GM19455 (cell line): ENCODE data around the gene ACSF2.

Experiments used
- ATAC-seq: cut with Tn5 transposase; IDR thresholded peaks from one replicate; pipeline ENCODE4 v1.9.1; 2021; ENCODE audit not compliant: unreplicated experiment

ACSF2 gene

DNA sequence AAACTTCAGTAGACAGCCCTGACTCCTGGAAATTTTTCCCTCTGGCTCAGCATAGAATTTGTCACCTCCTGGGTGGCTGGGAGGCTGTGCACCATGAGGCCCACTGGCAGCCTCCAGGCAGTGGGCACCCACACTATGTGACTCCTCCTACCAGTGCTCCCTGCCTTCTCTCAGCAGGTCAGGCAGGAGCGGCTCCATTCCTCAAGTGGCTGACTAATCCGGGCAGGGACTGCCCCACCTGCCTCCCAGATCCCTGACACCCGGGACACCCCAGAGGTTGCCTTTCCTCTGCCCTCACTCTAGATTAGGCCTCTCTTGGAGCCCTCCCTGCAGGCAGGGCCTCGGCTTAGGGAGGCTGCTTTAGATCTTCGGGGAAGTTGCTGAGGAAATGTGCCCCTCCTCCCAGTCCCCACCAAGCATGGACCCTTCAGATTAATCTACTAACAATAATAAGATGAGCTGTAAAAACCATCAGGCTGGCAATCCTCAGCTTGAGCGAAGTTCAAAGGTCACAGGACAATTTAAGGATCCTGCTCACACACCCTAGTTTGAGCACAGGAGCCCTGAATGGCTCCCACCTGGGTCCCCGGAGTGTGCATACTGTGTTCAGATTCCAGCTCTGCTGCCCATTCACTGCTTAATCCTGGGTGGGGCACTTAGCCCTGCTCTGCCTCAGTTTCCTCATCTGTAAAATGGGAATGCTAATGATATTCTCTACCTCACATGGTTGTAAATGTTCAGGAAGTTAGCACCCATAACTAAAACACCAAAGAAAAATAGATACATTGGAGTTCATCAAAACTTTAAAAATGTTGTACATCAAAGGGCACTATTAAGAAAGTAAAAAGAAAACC lies 72.2 kb downstream of the ACSF2 start:
- ATAC-seq, result no peak

DNA sequence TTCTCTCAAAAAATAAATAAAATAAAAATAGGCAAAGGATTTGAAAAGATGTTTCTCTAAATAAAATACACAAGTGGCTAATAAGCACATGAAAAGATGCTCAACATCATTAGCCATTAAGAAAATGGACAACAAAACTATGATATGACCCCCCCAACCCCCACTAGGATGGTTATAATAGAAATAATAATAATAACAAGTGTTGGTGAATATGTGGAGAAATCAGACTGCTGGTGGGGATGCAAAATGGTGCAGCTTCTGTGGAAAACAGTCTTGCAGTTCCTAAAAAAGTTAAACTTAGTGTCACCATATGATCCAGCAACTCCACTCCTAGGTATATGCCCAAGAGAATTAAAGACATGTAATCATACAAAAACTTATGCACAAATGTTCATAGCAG lies 73.3 kb downstream of the ACSF2 start:
- ATAC-seq, result no peak

DNA sequence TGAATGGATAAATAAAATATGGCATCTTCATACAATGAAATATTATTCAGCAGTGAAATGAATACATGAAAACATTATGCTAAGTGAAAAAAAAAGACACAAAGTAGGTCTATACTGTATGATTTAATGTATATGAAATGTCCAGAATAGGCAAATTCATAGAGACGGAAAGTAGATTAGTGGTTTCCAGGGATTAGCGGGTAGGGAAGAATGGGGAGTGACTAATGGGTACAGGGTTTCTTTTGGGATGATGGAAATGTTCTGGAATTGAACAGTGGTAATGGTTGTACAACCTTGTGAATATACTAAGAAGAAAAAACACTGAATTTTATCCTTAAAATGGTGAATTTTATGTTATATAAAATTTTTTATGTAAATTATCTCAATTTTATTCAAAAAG lies 73.7 kb downstream of the ACSF2 start:
- ATAC-seq, result no peak

DNA sequence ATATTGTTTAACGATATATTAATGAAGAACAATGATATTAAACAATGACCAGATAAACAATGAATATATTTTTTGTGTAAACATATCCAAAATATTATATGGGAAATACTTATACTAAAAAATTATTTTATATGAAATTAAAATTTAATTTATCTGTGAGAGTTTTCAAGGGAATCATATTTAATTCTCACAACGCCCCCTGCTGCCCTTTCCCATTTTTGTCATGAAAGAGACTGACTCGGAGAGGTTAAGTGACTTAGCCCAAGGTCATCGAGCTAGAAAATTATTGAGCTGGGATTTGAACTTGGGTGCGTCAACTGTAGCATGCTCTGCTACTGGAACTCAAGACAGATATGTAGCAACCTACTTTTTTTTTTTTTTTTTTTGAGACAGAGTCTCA lies 75.0 kb downstream of the ACSF2 start:
- ATAC-seq, result no peak

DNA sequence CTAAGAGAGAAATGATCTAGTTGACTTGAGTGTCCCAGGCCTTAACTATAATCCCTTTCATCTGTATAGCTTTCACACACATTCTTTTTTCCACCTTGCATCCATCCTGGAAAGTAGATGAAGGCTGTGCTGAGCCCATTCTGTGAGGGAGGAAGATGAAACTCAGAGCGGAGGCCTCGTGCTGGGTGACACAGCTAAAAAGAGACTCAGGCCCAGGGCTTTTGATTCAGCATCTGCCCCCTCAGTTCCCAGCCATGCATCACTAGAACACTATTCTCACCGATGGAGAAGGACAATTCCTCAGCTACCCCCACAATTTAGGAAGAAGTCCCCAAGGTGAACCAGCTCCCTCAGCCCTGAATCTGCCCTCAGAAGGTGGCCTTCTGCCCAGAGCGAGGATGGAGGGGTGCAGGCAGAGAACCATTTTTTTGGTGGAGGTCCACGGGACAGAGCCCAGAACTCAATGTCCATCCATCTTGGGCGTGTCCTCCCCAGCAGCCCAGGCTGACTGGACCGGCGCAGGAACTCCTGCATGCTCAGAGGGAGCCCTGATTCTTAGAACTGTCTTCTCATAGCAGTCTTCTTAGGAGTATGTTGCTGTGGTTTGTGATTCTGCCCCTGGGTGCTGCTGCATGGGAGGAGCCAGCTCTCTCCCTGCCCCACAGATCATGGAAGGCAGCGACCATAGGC lies 76.4 kb downstream of the ACSF2 start:
- ATAC-seq, result no peak

DNA sequence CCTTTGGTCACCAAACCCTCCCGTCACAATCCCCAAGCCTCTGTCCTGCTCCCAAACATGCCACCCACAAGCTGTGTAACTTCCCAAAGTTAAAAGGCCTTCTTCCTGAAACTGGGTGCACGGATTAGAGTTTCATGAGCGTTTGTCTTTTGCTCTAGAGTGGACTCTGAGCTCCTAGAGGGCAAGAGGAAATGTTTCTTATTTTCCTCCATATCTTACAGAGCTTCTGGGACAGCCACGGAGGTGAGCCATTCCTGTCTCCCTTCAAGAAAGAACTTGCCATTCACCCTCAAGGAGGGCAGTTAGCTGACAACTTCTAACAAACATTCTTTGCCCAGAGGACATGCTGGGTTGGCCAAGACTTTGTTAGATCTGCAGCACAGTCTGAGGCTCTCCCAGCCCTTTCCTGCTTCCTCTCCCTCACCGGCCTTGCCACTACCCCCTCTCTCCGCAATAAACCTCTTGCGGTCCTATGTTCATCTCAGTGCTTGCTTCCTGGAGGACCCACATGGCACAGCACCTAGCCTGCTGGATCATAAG lies 79.6 kb downstream of the ACSF2 start:
- no peak for ATAC-seq

DNA sequence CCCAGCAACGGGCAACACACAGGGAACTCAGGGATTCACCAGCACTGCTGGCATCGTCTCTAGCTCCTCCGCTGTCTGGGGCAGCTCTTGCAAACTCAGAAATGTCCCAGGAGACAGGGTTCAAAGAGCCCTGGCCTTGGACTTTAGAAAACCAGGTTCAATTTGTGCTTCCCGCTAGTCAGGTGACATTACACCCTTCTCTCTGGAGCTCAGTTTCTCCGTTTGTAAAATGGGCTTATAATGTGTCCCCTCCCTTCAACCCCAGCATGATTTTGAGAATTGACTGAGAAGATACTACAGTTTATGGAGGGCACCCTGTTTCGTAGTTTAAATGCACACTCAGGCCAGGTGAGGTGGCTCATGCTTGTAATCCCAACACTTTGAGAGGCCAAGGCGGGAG lies 80.3 kb downstream of the ACSF2 start:
- ATAC-seq, result no peak

DNA sequence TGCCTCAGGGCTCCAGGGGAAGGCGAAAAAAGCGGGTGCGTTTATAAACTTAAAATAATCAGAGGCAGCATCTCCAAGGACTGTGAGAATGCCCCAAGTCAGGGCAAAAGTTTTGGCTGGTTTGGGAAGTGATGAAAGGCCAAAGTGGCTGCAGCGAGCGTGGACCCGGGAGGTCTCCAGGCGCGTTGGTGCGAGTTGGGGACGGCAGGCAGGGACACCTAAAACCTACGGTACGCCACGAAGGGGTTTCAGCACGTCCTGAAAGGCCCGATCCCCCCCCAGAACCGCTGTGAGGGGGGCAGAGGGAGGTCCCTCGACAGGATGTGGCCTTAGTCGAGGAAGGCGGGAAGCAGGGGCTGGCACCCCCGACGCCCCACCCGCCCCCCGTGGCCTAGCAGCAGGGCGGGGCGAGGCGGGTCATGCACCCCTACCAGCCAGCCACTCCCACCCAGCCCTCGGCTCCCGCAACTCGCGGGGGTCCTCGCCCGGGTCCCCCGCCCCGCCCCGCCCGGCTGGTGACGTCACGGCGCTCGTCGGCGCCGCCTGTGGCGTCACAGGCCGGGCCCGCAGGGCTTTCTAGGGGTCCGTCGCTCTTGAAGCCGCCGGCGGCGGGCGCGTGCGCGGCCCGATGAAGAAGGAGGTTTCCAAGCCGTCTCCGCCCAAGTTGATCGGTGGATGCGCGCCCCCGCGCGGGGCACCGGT lies 82.0 kb downstream of the ACSF2 start, which contains the start of gene MYCBPAP:
MYCBPAP (plus strand) TSS at position 569 of the 702 bp plus-strand sequence. CDS start 236 bp downstream, outside the sequence.
- no peak for ATAC-seq

DNA sequence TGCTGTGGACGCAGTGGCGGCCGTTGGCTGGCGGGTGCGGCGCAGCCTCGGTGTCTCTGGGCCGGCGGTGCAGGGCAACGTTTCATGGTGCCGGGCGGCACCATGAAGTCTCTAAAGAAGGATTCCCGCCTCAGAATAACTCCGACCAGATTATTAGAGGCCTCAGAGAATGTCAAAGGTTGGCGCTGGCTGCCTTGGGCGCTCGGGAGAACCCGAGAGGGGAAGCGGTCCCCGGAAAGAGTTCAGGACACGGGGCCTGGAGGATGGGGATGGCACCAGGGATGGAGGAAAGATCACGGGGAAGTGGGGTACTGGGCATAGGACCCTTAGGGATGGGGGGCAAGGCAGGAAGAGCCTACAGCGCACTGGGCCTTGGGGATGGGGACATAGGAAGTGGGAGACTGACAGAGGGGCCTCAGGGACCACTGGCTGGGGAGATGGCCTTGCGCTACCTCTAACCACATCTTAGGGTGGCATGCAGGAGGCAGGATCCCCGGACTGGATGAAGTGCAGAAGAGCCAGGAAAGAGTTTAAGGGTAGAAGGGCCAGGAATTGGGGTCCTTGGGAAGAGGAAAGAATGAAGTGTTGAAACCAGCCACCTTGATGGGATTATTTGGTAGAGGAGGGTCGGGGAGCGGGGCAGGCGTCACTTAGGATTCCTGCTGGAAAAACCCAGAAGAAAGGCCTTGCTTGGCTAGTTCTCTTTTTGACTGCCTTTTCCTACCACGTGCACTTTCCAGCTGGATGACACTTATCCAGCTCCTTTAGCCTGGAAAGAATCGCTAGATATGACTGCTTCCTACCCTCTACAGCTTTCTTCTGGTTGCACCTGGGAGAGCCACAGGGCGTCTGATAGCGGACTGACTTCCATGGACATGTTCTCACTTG lies 82.8 kb downstream of the ACSF2 start:
- ATAC-seq, result no peak

DNA sequence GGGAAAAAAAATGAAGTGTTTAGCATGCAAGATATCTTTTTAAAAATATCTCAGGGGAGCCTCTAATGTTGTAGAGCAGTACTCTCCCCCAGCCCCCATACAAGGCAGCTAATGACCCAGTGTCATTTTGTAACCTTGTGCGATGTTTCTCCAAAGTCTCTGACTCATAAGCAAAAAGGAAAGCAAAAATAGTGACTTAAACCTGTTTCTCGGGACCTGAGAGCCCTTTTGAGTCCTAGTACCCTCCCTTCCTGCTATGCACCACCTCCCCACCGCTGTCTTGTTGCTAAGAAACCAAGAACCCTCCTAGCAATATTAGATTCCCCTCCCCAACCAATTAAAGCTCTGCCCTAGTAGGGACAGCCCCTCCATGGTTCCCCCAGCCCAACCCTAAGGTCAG lies 85.0 kb downstream of the ACSF2 start:
- peak; percentile 78 for ATAC-seq

DNA sequence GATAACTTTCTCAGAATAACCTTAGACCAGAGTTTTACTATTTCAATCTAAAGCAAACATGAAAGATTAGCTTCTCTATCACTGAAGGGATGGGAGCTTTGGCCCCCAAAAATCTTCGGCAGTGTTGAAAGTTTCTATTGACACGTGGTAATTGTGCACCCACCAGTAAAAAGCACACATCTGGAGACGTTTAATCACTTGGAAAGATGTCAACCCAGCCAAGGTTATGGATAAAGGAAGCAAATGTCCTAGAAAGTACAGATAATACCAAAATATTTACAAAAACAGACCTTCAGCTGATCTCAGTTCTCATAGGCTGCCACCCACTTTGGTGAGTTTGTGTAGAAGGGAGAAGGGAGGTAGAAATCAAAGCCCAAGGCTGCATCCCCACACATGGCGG lies 87.5 kb downstream of the ACSF2 start:
- no peak for ATAC-seq

DNA sequence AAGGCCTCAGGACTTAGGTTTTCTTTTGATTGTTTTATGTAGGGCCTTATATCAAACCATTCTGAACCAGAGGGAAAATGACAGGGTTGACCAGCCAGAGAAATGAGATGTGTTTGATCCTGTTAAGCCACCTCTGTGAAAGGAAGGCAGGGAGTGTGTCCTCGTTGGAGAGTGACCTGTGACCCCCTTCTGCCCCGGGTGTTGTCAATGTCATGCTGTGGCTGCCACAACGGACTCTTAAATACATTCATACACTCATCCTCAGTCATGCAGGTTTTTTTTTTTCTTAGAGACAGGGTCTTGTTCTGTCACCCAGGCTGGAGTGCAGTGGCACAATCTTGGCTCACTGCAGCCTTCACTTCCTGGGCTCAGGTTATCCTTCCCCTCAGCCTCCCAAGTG lies 88.4 kb downstream of the ACSF2 start:
- no peak for ATAC-seq

DNA sequence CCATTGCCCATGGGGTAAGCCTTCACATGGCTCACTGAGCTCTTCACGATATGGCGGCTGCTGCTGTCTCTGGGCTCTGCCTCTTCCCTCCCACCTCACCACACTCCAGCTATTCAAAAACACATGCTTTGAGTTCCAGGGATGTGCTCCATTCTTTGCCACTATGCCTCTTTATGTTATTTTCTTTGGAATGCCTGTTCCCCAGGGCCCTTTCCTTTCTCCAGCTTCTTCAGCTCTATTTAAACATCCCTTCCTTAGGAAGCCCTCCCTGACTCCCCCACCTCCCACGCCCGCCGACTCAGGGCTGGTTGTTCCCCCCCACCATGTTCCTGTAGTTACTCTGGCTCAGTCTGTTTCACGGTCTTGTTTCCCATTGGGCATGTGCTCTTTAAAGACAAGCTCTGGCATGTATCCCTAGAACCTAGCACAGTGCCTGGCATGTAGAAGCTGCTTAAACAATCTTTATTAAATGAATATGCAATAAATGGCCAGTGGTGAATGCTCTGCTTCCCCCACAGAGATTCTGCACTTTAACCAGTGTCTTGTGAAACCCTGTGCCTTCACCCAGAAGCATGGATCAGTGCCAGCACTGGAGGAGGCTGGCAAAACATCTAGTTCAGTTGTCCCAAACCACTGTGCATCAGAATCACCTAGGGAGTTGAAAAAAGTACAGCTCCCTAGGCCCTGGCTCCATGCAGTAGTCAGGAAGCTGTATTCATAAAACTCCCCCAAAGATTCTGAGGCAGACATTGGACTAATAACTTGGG lies 89.1 kb downstream of the ACSF2 start:
- ATAC-seq, result no peak

DNA sequence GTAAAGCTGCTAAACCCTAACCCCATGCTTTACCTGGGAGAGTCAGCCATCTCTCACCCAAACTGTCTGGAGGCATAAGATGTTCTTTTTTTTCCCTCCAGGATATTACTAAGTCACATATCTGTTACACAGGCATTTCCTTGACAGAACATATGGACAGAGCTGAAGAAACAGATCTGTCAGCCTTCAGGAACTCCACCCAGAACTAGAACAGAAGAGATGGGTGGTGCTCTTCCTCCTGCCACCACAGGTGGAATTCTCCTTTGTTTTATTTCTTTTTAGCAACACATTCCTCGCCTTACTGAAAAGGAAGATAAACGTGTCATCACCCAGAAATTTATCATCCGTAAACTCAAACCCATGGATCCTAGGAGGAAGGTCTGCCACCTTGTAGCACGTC lies 91.0 kb downstream of the ACSF2 start:
- no peak for ATAC-seq

DNA sequence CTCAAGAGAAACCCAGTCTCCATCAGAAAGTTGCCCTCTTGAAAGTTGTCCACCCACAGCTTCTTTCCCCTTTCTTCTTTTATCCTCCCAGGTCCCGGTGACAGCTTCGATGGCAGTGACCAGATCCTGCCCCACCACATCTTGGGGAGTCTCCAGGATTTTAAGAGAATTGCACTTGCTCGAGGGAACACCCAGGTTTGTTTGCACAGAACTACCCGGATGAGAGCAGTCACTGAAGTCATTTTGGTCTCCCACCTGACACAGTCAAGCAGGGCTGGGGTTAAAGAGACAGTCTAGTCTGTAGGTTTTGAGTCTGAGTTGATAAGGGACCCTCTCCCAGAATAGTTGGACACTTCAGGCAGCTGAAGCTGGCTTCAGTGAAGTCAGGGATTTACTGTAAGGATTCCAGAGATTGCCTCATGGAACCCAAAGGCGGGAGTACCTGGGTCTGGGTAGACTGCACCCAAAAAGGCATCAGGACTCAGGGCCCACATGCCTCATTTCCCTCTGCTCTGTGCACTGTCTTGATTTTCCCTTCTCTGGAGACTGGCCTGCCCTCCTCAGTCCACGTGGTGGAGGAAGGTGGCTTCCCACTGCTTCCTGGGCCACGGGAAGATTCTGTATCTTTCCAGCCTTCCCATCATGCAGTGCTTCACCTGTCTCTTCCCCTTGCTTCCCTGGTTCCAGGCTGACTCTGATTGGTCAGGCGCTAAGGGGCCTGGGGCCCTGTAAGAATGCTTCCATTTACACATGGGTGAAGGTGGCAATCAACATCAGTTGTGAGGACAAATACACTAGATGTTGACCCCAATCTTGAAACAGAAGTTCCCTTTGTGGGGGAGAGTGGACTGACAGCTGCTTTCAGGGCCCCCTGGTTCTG lies 91.7 kb downstream of the ACSF2 start:
- no peak for ATAC-seq

DNA sequence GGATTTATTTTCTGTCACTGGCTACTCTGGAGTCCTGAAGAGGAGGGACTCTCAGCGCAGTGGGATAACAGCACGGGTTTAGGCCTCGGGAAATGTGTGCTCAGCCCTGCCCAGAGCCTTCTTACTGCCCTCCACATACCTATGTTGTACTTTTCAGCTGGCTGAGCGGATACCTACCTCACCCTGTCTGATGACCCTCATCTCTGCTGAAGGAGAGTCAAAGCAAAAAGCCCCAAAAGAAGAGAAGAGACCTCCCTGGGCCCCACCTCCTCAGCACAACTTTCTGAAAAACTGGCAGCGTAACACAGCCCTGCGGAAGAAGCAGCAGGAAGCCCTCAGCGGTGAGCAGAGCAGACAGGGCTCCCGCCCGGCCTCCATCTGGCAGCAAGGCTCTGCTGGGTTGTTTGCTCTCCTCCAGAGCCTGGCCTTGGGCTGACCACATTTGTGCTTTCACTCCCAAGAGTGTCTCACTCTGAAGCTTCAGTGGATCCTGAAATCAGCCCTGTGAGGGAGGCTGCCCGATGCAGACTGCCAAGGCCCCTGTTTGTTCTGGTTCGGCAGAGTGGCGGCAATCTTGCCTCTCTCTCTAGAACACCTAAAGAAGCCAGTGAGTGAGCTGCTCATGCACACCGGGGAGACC lies 92.5 kb downstream of the ACSF2 start:
- ATAC-seq, result no peak

DNA sequence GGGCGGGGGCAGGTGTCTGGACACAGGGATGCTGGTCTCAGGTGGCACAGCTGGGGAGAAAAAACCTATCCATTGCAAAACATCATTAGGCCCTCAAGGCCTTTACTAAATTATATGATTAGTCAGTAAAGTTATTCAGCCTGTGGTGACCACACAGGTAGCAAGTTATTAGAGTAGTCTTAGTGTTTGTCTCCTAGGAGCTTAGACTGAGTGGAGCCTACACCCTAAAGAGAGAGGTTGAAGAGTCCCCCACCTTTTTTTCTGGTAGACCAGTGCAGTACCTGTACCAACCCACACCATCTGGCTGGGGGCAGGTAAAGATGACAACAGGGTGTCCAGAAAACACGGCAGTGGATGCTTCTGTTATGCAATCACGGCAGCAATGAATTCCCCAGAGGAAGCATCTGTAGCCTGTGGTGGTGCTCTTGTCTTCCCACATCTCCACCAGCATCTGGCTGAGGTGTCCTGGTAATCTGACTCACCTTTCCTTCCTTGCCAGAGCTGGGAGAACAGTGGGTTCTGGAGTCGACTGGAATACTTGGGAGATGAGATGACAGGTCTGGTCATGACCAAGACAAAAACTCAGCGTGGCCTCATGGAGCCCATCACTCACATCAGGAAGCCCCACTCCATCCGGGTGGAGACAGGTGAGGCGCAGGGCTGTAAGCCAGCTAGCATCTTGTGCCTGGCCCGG lies 93.3 kb downstream of the ACSF2 start:
- ATAC-seq, result no peak

DNA sequence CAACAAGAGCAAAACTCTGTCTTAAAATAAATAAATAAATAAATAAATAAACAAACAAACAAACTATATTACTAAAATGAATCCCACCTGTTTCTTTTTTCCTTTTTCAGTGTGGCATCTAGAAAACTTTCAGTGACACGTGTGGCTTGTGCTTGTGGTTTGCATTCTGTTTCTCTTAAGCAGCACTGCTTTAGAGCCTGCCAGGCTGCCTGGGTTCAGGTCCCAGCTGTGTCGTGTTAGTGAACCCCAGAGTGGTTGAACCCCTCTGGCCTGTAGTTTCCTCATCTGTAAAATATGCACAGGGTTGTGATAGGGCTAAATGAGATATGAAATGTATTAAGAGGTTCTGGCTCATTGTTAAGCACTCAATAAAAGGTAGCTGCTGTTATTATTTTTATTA lies 94.5 kb downstream of the ACSF2 start:
- ATAC-seq, result no peak
